HEK293T (cell line): Measurements from ENCODE around the gene TEX264.

Experiments used
- ELF4 ChIP-seq: fragments of 450-650 bp; IDR thresholded peaks from 2 replicates; pipeline ENCODE4 v1.6.1; 2017; ENCODE audit warnings: antibody characterized with exemption
- TARDBP ChIP-seq: fragments of 450-650 bp; IDR thresholded peaks from 2 replicates; pipeline ENCODE4 v1.6.1; 2016

- TF ChIP-seq TARDBP (no peak), ELF4 (no peak)
Observed at GRCh38 chr3:51671734-51672475, 853 bp downstream of the TEX264 start.
